Bone marrow (tissue), 2 donors: ENCODE data around the gene MS4A10.

ENCODE experiments used
- DNase-seq, 2 donors: peaks; one replicate each; lab custom pipeline; 2025; lab: John Stamatoyannopoulos, UW

MS4A10 gene

DNA sequence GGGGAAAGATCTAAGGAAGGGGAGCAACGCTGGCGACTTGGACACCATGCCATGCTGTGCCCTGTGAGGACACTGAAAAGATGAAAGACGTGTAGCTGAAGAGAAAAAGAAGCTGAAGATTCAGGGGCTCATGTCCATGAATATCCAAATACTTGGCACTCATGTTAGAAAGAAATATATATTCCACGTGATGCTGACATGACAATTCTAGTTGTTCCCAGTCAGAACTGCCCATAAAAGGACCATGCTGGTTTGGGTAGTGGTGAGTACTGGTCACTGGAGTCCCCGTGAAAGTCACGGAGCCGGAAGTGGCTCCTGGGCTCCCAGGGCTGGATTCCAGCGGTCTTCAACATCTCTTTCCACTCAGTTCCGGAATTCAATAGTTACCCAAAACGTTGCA is 18.6 kb upstream of the MS4A10 start:
- no peak for DNase-seq

DNA sequence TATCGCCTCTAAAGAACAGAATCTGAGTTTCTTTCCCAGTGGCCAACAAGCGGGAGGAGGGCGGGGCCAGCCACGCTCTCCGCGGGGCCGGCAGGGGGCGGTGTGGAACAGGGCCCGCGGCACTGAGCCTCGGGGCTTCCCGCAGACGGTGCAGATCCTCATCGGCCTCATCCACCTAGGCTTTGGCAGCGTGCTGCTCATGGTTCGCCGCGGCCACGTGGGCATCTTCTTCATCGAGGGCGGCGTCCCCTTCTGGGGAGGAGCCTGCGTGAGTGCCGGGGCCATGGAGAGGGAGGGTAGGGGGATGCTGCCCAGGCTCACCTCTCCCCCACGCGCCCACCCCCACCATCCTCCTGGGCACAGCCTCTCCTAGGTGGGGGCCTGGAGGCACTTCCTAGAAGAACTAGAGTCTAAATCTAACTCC is 17.7 kb upstream of the MS4A10 start:
- DNase-seq: no peak

DNA sequence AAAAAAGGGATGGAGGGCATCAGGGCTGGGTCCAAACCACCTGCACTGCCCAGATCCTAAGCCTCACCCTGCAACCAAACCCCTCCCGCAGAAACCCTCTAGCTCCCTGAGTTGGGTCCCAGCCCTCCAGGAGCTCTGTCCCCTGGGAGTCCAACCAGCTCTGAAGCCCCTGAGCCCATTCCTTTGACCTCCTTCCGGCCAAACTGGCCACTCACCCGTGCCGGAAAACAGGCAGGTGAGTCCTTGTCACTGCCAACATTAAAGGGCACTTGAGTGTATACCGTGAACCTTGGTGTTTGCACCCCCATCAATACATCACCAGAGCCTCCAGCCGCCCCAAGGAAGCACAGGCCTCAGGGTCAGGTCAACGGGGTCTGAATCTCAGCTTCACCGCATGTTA is 16.9 kb upstream of the MS4A10 start:
- DNase-seq: no peak

DNA sequence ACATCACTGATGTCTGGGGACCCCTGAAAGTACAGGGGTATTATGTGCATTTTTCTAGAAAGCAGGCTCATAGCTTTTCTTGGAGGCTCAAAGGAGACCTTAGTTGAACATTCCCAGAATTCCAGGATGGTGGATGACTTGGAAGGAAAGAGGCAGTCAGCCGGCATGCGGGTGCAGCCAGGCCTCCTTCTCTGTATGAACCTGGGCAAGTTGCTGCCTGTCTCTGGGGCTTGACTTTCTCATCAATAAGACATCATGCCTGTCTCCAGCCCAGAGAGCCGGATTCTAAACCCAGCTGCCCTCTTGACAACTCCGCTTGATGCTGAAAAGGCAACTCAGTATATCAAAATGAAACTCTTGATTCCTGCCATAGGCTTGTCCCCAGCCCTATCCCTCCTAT is 15.9 kb upstream of the MS4A10 start:
- no peak for DNase-seq

DNA sequence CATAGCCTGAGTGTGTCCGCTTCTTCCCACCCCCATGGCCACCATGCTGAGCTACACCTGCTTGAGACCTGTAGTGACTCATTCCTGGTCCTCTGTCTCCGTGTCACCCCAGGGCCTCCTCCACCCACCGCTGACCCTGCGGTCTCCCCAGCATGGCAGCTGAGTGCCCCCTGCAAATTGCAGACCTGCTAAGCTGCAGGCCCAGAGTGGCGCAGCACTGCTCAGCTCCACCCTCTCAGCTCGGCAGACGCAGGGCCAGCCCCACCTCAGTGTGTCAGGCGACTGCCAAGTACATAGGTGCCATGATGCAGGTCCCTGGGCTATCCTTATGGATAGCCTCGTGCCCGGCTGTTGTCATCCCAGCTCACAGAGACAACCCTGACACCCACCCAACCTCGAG is 15.3 kb upstream of the MS4A10 start:
- DNase-seq: no peak

DNA sequence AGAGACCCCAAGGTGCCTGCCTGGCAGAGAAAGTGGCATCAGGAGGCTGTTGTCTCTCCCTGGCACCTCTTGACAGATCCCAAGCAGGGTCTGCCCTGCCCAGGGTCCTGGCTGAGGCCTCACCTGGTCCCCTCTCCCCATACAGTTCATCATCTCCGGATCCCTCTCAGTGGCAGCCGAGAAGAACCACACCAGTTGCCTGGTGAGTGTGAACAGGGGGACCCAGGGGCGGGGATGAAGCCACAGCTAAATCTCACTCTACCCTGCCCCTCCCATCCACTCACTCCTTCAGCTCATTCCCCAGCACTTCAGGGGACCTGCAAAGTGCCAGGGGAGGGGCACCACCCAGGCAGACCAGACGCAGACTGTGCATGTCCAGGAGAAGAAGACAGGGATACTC is 14.0 kb upstream of the MS4A10 start:
- no peak for DNase-seq

DNA sequence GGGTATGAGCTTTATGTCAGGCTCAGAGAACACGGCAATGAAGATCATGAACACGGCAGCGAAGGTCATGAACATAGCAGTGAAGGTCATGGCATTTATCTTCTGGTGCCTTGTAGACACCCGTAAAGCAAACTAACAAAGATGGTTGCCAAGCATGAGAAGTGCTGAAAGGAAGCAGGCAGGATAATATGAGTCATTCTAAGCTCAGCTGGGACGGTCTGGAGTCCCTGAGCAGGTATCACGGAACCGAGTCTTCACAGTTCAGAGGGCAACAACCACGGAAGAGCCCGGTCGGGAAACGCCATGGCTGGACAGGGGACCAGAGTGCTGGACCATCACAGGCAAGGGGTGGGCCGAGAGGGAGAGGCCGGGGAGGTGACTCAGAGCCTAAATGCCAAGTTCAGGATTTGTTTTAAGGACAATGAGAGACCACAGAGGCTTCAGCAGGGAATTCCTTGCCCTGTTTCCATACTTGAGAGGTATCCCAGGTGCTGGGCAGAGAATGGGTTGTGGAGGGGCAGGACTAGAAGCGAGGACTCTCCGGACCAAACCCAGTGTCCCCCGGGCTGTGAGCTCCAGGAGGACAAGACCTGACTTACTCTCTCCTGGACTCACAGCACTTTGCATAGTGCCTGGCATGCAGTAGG is 13.1 kb upstream of the MS4A10 start:
- DNase-seq: no peak

DNA sequence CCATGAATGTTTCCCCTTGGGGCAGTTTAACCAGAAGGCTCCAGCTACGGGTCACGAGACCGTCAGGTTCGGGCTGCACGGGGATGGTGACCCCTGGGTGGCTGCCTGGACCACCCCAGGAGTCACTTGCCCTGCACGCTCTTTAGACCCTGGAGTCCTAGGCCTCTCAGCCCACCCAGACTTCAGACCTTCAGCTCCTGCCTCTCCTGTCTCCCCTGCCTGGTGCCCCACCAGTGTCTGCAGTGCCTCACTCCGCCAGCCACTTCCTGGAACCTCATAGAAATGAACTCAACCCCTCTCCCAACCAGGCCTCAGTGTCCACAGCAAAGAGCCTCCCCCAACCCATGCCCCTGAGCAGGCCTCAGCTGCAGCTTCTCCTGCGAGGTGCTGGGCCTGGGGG is 12.5 kb upstream of the MS4A10 start:
- DNase-seq: no peak

DNA sequence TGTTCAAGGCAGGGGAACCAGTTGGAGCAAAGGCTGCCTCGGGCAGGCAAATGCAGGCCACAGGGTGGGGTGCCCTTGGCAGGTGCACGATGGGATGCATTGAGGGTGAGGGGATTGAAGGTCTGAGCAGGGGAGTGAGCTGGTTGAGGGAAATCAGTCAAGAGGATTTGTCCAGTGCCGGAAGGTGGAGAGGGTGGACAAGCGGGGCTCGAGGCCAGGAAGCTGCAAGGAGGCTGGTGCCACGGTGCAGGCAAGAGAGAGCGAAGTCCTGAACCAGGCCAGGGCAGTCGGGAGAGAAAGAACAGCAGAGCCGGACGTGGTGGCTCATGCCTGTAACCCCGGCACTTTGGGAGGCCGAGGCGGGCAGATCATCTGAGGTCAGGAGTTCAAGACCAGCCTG is 10.4 kb upstream of the MS4A10 start:
- no peak for DNase-seq

DNA sequence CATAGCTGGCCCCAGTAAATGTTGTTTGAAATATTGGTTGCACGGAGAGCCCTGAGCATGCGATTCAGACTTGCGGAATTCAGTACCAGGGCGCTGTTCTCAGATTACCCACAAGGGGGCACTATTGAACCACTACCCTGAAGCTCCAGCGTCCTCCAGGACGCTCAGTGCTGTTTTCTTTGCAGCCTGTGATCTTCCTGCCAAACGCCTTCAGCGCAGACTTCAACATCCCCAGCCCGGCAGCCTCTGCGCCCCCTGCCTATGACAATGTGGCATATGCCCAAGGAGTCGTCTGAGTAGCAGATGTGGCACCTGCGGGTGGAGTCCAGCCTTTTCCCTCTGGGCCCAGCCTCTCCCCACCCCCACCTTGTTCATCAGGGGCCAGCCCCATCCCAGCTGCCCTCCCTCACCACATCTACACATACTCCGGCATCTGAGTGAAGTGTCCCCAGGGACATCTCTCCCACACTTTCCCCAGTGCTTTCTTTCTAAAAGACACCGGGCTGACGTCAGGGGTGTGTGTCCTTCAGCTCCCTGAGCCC is 9.6 kb upstream of the MS4A10 start:
- DNase-seq: peak; percentile 30 to 93

DNA sequence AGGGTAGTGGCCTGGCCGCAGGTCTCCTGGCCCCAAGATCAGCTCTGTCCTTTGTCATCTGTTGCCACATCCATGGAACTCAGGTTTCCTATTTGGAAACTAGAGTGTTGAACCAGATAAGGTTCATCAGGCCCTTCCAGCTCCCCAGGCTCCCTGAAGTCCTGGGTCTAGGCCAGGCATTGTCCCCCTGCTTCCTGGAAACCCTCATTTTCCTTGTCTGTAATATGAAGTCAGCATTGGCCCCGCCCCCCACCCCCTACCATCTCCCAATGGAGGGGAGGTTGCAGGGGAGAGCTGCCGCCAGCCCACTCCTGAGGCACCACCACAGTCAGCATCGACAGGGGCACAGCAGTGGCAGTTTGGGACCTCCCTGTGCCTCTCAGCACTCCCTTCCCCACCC is 9.0 kb upstream of the MS4A10 start:
- no peak for DNase-seq

DNA sequence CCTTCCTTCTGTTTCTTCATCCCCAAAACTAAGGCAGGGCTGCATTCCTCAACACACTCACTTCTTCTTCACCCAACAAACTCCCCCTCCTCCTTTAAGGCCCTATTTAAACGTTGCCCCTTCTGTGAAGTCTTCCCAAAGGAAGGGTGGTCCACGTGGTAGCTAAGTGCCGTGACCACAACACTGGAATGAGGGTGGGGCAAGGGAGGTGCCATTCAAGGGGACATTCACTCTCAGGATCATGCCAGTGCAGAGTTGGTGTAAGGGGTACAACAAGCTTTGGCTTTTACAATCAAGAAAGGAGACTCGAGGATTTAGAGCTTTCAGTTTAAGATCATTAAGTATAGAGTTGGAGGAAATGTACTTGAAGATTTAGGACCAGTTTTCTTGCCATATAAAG is 8.0 kb upstream of the MS4A10 start:
- no peak for DNase-seq

DNA sequence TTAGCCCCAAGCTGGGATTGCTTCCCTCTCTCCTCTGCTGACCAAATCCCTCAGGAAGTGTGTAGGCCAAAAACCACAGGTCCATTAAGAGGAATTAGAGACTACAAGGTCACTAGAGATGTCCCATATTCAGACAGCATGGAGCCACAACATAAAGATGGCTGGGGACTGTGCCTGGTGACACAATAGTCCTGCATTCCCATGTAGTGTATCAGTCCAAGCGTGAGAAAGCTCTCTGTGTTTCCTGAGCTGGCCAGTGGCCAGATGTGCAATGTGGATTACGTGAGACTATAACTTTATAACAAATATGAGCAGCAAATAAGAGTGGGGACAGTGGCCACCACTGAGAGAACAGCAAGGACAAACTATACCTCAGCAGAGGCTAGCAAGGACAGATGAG is 7.6 kb upstream of the MS4A10 start:
- no peak for DNase-seq

DNA sequence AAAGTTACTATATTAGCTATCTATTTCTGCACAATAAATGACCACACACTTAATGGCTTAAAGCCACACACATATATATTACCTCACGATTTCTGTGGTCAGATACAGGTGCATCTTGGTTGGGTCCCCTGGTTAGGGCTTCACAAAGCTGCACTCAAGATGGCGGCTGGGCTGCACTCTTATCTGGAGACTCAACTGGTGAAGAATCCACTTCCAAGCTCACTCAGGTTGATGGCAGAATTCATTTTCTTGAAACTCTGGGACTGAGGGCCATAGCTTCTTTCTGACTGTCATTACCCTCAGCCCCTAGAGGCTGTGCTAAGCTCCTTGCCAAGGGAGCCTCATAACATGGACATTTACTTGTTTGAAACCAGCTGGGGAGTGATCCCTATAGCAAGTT is 5.1 kb upstream of the MS4A10 start:
- DNase-seq: no peak

DNA sequence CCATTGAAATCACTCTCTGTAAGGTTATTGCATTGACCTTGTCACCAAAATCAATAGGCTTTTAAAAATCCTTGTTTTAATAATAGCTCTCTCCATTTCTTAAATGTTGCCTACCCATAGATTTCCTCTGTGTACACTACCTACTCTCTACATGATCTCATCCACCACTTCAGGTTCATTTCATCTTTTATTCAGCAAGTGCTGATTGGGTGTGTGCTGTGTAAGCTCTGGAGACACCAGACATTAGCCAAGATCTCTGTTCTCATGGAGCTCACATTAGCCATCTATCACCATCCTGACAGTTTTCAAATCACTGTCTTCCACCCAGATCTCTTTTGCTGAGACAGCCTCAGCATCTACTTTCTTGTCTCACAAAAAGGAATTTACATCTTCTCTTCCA is 4.4 kb upstream of the MS4A10 start:
- DNase-seq: no peak

DNA sequence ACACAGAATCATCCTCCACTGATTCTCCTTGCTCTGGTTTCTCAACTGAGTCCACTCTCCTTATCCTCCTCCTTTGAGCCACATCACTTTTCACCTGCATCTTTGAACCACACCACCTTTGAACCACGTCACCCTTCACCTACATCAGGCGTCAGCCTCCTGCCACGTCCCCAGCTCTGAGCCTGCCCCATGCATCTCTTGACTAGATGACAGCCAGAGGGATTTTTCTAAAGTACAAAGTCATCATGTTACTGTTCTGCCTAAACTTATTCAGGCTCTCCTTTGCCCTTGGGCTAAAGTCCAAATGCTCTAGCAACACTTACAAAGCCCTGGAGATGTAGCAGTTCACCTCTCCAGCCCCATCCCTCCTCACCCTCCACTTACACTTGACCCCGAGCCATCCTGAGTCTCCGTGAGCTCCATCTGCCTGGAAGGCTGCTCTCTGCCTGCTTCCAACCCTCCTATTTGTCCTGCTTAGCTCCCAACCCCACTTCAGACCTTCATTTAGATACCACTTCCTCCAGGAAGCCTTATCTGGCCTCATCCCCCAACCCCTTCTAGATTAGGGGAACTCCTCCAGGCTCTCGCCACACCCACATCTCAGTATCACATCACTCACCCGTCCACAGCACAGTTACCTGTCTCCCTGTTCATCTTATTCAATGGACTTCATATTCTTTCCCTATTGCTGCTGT is 3.7 kb upstream of the MS4A10 start:
- DNase-seq: no peak

DNA sequence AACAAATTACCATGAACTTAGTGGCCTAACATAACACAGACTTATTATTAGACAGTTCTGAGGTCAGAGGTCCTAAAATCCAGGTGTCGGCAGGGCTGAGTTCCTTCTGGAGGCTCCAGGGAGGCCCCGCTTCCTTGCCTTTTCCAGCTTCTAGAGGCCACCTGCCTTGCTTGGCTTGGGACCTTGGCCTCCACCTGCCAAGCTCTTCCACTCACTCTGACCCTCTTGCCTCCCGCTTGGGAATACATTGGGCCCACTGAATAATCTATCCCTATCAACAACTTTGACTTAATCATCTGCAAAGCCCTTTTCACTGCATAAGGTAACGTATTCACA is 3.2 kb upstream of the MS4A10 start:
- no peak for DNase-seq

DNA sequence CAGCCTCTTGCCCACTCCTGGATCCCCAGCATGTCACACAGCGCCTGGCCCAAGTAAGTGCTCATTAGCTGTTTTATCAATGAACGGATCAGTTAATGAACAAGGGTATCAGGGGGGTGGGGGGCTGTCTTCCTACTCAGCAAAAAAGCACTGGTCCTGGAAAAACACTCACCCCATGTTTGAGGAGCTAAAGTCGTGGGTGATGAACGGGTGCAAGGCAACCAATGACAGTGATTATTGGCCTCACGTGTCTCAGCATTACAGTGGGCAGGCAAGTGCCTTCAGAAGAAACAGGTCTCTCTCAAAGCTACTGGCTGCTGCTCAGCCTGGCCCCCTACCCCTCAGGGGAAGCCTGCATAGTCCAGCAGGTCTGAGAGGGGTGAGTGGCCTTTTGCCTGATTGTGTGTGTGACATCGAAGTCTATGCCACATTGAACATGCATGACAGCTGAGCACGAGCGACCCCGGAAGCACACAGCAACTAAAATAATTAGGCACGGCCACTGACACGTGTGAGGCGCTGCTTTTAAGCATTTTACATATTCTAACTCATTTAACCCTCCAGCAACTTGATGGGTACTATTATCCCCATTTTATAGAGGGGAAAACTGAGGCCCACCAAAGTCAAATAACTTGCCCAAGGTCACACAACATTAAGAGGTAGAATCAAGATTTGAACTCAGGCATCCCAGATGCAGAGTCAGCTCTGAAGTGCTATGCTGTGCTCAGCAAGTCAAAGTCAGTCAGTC is 2.6 kb upstream of the MS4A10 start:
- DNase-seq: no peak

DNA sequence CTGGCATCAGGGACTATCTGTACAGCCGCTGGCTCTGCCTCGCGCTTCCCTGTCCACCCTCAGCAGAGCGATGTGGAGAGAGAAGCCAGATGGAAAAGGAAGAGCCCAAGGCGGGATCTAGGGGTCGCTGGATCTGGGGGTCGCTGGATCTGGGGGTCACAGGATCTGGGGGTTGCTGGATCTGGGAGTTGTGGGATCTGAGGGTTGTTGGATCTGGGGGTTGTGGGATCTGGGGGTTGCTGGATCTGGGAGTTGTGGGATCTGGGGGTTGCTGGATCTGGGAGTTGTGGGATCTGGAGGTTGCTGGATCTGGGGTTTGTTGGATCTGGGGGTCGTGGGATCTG is 2.0 kb upstream of the MS4A10 start:
- no peak for DNase-seq

DNA sequence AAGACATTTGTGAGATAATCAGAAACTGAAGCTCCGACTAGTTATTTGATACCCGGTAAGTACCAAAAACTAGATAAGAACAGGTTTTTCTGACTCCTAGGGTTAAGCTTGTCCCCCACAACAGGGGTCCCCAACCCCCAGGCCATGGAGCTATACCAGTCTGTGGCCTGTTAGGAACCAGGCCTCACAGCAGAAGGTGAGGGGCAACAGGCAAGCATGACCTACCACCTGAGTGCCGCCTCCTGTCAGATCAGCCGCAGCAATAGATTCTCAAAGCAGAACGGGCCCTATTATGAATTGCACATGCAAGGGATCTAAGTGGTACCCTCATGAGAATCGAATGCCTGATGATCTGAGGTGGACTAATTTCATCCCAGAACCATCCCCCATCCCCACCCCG is 1.2 kb upstream of the MS4A10 start:
- DNase-seq: no peak

DNA sequence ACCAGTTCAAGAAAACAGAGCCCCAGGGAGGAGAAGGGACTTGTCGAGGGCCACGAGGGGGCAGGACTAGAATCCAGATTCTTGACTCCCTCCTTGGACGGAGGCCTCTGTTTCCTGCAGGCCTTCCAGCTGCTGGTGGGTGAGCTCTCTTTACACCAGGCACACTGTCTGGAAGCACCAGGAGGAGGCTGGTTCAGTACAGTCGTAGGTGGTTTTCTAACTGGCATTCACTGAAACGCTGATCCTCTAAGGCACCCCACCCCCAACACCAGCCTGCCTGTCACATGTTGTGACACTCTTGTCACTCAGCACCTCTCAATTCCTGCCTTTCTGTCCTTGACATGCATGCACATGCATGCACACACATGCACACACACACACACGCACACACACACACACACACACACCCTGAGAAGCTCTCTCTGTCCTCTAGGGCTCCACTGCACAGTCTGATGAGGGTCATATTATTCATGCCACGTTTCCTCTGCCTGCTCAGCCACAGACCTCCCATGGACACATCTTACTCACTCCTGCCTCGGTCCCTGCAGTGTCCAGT is 751 bp downstream of the MS4A10 start:
- DNase-seq: no peak

DNA sequence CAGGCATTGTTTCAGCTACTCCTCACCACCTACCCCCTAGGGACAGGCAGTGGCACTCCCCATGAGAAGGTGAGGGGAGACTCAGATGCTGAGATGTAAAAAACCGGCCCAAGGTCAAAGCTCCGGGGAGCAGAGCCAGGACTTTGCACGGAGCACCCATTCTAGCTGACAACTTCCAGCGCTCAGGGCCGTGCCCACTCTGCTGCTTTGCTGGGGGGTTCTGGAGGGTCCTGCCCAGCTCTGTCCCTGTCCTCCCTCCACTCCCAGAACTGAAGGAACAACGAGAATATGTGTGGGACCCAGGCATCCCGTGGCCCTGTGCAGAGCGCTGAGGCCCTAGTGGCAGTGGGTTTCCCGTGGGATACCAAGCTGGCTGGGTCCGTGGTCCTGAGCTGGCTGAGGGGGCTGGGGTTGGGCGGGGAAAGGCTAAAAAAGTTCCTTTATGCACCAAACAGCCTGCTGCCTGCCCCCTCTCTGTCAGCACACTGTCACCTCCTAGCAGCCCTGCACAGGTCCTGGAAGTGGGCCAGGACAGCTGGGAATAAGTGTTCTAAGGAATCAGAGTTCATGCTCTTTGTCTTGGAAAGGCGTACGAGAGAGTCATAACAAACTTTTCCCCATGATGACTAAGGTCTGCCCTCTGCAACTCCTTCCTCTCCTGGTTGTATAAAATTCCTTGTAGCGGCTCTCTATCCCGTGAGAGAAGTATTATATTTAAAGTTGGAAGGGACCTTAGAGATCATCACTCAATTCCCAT is 1.9 kb downstream of the MS4A10 start:
- no peak for DNase-seq
